GM12872 (cell line): Measurements from ENCODE around the gene CTSK.

Experiments
- TF ChIP-seq, protein P1 (sequence below): IDR thresholded peaks from 3 replicates; pipeline ENCODE4 v1.5.1; 2011; ENCODE audit warnings: low read depth, mild to moderate bottlenecking, low read length, moderate library complexity; ENCODE audit not compliant: insufficient read depth

CTSK gene

DNA sequence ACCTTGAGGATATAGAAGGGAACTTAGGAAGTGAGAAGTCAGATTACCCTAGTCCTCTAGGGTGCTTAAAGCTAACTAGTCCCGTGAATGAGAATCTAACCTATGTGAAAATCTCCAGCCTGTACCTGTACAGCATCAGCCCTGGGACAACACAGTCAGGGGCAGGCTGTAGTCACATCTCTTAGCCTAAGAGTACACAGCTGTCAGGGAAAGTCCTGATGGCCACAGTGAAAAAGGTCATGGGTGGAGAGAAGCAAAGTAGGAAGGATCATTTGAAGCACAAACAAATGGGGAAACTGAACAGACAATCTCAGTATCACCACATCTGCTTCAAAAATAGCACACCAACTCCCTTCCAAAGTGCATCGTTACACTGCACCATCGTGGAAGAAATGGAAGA, 11.7 kb downstream of the CTSK start:
- TF ChIP-seq, protein P1, sequence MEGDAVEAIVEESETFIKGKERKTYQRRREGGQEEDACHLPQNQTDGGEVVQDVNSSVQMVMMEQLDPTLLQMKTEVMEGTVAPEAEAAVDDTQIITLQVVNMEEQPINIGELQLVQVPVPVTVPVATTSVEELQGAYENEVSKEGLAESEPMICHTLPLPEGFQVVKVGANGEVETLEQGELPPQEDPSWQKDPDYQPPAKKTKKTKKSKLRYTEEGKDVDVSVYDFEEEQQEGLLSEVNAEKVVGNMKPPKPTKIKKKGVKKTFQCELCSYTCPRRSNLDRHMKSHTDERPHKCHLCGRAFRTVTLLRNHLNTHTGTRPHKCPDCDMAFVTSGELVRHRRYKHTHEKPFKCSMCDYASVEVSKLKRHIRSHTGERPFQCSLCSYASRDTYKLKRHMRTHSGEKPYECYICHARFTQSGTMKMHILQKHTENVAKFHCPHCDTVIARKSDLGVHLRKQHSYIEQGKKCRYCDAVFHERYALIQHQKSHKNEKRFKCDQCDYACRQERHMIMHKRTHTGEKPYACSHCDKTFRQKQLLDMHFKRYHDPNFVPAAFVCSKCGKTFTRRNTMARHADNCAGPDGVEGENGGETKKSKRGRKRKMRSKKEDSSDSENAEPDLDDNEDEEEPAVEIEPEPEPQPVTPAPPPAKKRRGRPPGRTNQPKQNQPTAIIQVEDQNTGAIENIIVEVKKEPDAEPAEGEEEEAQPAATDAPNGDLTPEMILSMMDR: no peak

DNA sequence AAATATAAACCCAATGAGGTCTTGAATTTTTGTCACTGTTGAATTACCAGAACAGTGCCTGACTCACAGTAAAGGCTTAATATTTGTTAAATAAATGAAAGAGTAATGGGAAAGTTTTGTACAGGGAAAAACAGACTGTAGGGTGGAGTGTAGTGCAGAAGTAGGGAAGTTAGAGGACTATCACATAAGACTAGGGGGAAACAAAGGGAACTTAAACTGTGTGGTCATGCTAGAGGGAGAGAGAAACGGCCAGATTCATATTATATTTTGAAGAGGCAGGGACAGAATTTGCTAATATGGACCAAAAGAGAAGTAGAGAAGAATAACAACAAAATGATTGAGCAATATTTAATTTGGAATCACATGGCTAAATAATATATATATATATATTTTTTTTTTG, 14.8 kb downstream of the CTSK start:
- TF ChIP-seq, protein P1: no peak

DNA sequence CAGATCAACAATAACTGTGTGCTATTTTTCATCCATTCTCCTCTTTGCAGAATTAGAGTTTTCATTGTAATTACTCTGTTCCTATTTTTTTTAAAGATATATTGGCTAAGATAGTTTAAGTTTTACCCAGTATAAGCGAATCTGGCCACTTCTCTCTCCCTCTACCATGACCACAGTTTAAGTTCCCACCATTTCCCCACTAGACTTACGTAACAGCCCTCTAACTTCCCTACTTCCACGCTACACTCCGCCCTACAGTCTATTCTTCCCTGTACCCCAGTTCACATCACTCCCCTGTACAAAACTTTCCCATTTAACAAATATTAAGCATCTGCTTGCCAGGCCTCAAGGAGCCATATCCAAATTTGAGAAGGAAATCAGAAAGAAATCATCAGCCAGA, 16.5 kb downstream of the CTSK start:
- TF ChIP-seq, protein P1: no peak

DNA sequence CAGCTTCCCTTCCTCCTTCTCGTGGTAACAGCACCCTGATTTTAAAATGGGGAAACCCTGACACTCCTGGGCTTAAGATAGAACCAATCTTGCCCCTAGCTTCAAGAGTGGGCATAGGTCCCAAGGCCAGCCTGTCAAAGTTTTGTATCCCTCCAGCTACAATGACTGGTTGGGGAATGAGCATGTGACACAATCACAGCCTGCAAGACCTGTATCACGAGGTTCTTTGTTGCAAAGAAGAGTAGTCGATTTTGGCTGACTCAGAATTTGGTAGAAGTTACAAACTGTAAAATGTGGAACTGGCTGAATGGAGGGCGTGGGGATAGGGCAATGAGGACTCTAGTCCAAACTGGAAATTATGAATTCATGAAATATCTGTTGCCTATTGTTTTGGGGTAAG, 18.7 kb downstream of the CTSK start:
- TF ChIP-seq, protein P1: no peak

DNA sequence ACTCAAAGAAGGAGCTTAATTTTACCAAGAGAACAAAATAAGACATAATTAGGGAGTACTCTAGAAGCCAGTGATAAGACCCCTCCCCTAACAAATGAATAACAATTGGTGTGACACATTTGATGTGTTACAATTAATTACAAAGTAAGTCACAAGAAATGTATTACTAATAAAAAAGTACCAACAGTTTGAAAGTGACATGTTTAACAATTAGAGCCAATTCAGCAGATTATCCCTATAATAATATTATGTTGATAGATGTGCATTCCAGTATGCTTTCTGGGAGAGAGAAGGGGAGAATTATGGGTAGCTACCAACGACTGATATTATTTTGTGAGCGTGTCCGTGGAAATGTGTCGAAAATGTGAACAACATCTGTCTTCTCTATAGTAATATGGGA, 19.1 kb downstream of the CTSK start:
- TF ChIP-seq, protein P1: no peak

DNA sequence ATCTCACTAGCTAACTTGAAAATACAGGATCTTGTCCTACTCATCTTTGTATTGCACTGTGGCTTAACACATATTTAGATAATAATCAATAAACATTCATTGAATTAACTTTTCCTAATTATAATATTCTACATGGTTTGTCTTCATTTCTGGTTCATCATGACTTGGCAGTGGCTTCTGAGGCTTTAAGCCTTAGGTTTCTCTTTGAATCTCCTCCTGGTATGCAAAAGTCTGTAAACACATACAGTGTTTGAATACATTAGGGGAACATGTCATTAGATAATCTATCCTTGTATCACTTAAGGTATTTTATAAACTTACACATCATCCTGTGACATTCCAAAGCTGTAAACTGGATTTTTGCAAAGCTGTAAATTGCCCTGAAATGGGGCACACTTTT, 20.6 kb downstream of the CTSK start:
- TF ChIP-seq, protein P1: no peak

DNA sequence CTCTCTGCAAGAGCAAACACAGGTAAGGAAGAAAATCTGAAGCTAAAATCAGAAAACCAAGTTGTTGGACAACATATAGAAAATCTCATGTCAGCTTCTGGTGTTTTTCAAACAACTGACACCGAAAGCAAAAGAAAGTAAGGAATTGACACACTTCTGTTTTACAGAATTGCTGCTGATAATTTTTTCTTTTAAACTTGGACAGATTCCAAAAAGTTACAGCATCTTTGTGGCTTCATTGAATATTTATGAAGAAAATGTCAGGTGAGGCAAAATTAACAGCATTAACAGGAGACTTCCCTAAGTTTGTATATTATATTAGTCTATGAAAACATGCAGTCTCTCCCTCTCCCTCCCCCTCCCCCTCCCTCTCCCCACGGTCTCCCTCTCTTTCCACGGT, 27.6 kb downstream of the CTSK start:
- TF ChIP-seq, protein P1: no peak

DNA sequence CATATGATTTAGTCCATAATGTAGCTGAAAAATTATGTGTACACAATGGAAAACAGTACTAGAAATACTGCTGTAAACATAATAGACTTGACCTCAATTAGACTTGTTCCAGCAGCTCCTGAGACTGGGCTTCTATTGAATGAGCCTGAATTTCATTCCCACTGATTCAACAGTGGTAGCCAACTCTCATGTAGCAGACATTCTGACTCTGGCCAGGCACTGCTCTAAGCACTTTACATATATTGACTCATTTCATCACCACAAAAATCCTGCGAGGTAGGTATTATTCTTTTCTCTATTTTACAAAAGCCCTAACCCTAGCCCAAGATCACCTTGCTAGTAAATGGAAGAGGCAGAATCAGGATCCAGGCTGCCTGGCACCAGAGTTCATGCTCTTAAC, 29.7 kb downstream of the CTSK start:
- TF ChIP-seq, protein P1: no peak
